ENCODE data around the gene PLEKHB1.

DNA sequence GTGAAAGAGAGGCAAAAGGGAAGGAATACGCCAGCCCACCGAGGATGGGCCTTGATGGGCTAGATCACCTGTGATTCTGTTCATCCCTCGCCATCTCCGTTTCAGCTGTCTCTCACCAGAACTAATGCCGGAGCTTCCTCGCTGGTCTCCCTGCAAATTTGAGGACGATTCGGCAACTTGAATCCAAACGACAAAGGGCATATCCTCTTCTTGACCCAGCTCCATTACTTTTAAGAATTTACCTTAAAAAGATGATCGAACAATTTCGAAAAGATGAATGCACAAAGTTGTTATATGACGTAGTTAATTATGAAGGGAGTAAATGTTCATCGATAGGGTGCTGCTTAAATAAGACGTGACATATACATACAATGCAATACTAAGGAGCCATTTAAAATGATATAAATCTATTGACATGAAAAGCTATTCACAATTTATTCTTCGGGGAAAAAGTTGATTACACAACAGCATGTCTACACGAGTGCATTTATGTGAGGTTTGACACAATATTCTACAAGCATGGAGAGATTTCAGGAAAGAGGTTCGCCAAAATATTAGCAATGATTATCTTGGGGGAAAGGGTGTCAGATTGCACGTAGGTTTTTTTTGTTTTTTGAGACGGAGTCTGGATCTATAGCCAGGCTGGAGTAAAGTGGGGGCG lies 47.5 kb upstream of the PLEKHB1 start:
- TF ChIP-seq, protein P1, sequence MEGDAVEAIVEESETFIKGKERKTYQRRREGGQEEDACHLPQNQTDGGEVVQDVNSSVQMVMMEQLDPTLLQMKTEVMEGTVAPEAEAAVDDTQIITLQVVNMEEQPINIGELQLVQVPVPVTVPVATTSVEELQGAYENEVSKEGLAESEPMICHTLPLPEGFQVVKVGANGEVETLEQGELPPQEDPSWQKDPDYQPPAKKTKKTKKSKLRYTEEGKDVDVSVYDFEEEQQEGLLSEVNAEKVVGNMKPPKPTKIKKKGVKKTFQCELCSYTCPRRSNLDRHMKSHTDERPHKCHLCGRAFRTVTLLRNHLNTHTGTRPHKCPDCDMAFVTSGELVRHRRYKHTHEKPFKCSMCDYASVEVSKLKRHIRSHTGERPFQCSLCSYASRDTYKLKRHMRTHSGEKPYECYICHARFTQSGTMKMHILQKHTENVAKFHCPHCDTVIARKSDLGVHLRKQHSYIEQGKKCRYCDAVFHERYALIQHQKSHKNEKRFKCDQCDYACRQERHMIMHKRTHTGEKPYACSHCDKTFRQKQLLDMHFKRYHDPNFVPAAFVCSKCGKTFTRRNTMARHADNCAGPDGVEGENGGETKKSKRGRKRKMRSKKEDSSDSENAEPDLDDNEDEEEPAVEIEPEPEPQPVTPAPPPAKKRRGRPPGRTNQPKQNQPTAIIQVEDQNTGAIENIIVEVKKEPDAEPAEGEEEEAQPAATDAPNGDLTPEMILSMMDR (IDR thresholded peaks at IDR 0.05), result no peak
- no peak for TF ChIP-seq EP300 (IDR thresholded peaks at IDR 0.05)

Measured in esophagus muscularis mucosa (tissue), 3 donors.